Mammary epithelial cell (primary cell): ENCODE results near the gene DZIP1.

Source experiments
- CTCF ChIP-seq, 2 donors: IDR thresholded peaks in 1 of 2; conservative IDR thresholded peaks in 1 of 2; 2 replicates each; pipeline ENCODE4 v1.5.1; 2011 to 2012; ENCODE audit warnings: inconsistent platforms in 2 of 2, low read length in 2 of 2, mild to moderate bottlenecking in 2 of 2, control low read depth in 1 of 2, low read depth in 1 of 2; ENCODE audit not compliant: insufficient read depth in 1 of 2; ENCODE audit errors: extremely low read depth in 1 of 2
- EZH2 ChIP-seq: IDR thresholded peaks from 2 replicates; pipeline ENCODE4 v1.6.1; 2012; ENCODE audit warnings: low read length, inconsistent platforms, borderline replicate concordance

- TF ChIP-seq CTCF (conservative IDR thresholded peaks at IDR 0.05 in 1 of 2, IDR thresholded peaks at IDR 0.05 in 1 of 2; ENCODE audit: extremely low read depth in 1 of 2, insufficient read depth in 1 of 2, low read depth in 1 of 2, low read length in 2 of 2) (no peak), EZH2 (no peak)
These were observed 97.6 kb downstream of the DZIP1 start for GRCh38 chr13:95546919-95547318.
